IMR-90 (cell line): ENCODE results near the gene PPAN. TPM values are rescaled to one million over a fixed set of nuclear protein-coding genes. Genes with fewer than 3 reads are reported as not detected.

Source experiments
- ATAC-seq: fragments of 200-7000 bp; cut with Tn5 transposase; 2 replicates; pipeline ENCODE4 v1.9.1; 2020; ENCODE audit warnings: low read depth, mild to moderate bottlenecking, moderate library complexity
- BruUV-seq: library from RNA; stranded (reverse); fragments of 400-500 nt; replicated peaks from 2 replicates; lab custom pipeline; 2021; lab: Mats Ljungman, UMichigan
- CTCF ChIA-PET: fragments of 300-600 bp; formaldehyde crosslinking; extraction: SDS; loops from one replicate; lab custom pipeline; 2021; ENCODE audit warnings: antibody characterized with exemption; lab: Yijun Ruan, JAX
- POLR2A ChIA-PET: fragments of 300-600 bp; sonication (Branson Sonifier 250); formaldehyde crosslinking; loops from one replicate; lab custom pipeline; 2022; ENCODE audit warnings: antibody characterized with exemption; ENCODE audit not compliant: unreplicated experiment; lab: Charles Lee
- DNase-seq: peaks from one replicate; pipeline ENCODE4 v3.0.0; 2013
- H2AFZ ChIP-seq: replicated peaks from 2 replicates; pipeline ENCODE3; 2013; ENCODE audit warnings: low read length, mild to moderate bottlenecking; ENCODE audit not compliant: poor library complexity
- H2AK5ac ChIP-seq: 2 replicates; pipeline ENCODE4 v1.6.1; 2013; ENCODE audit warnings: low read depth, low read length, inconsistent platforms
- H2AK9ac ChIP-seq: replicated peaks from 2 replicates; pipeline ENCODE3; 2013; ENCODE audit warnings: mild to moderate bottlenecking, low read depth, low read length, moderate library complexity; ENCODE audit not compliant: poor library complexity
- H2BK120ac ChIP-seq: 2 replicates; pipeline ENCODE4 v1.6.1; 2013; ENCODE audit warnings: low read depth, low read length, inconsistent platforms
- H2BK15ac ChIP-seq: 3 replicates; pipeline ENCODE4 v1.6.1; 2013; ENCODE audit warnings: low read depth, low read length, inconsistent platforms
- H2BK20ac ChIP-seq: 2 replicates; pipeline ENCODE4 v1.6.1; 2013; ENCODE audit warnings: low read depth, mild to moderate bottlenecking, inconsistent platforms, low read length, moderate library complexity
- H2BK5ac ChIP-seq: 2 replicates; pipeline ENCODE4 v1.6.1; 2013; ENCODE audit warnings: mild to moderate bottlenecking, low read depth, low read length, inconsistent platforms; ENCODE audit not compliant: poor library complexity, severe bottlenecking
- H3K14ac ChIP-seq: replicated peaks from 2 replicates; pipeline ENCODE4 v1.6.1; 2013; ENCODE audit warnings: low read depth, low read length, inconsistent platforms
- H3K18ac ChIP-seq: 2 replicates; pipeline ENCODE4 v1.6.1; 2013; ENCODE audit warnings: low read depth, low read length, control low read depth
- H3K23ac ChIP-seq: 2 replicates; pipeline ENCODE4 v1.6.1; 2013; ENCODE audit warnings: low read depth, low read length, inconsistent platforms
- H3K27ac ChIP-seq: 2 replicates; pipeline ENCODE4 v1.5.1; 2013; ENCODE audit warnings: mild to moderate bottlenecking, control low read depth, low read length; ENCODE audit not compliant: insufficient read depth
- H3K27me3 ChIP-seq: 2 replicates; pipeline ENCODE4 v1.6.1; 2013; ENCODE audit warnings: low read length; ENCODE audit not compliant: control insufficient read depth, insufficient read depth
- H3K36me3 ChIP-seq: 2 replicates; pipeline ENCODE4 v1.6.1; 2013; ENCODE audit warnings: low read length, mixed read lengths; ENCODE audit not compliant: control insufficient read depth, insufficient read depth
- H3K4ac ChIP-seq: 2 replicates; pipeline ENCODE4 v1.6.1; 2013; ENCODE audit warnings: low read depth, low read length, inconsistent platforms
- H3K4me1 ChIP-seq: 2 replicates; pipeline ENCODE4 v1.6.1; 2013; ENCODE audit warnings: low read length, mixed read lengths; ENCODE audit not compliant: control insufficient read depth, insufficient read depth
- H3K4me2 ChIP-seq: 2 replicates; pipeline ENCODE4 v1.6.1; 2013; ENCODE audit warnings: low read depth, mild to moderate bottlenecking, control low read depth, low read length, moderate library complexity
- H3K4me3 ChIP-seq: 2 replicates; pipeline ENCODE4 v1.5.1; 2013; ENCODE audit warnings: low read depth, mild to moderate bottlenecking, control low read depth, low read length, moderate library complexity; ENCODE audit not compliant: insufficient read depth
- H3K56ac ChIP-seq: 2 replicates; pipeline ENCODE4 v1.6.1; 2013; ENCODE audit warnings: low read length, inconsistent platforms; ENCODE audit not compliant: insufficient read depth; ENCODE audit errors: extremely low read depth
- H3K79me1 ChIP-seq, 2 experiments: 2 replicates each; pipeline ENCODE4 v1.6.1; 2013; ENCODE audit warnings: low read length in 2 of 2, inconsistent platforms in 1 of 2, low read depth in 1 of 2
- H3K9ac ChIP-seq: 2 replicates; pipeline ENCODE4 v1.6.1; 2013; ENCODE audit warnings: low read depth, low read length, control low read depth
- H3K9me1 ChIP-seq: 2 replicates; pipeline ENCODE4 v1.6.1; 2013; ENCODE audit warnings: low read length, inconsistent platforms; ENCODE audit not compliant: insufficient read depth
- H3K9me3 ChIP-seq: 2 replicates; pipeline ENCODE4 v1.6.1; 2013; ENCODE audit warnings: low read length; ENCODE audit not compliant: control insufficient read depth, insufficient read depth
- H4K20me1 ChIP-seq: 2 replicates; pipeline ENCODE4 v1.6.1; 2013; ENCODE audit warnings: low read length, inconsistent platforms; ENCODE audit not compliant: insufficient read depth
- H4K5ac ChIP-seq: 2 replicates; pipeline ENCODE4 v1.6.1; 2013; ENCODE audit warnings: mild to moderate bottlenecking, low read depth, low read length, control low read depth
- H4K8ac ChIP-seq, 2 experiments: 2 replicates each; pipeline ENCODE4 v1.6.1; 2013; ENCODE audit warnings: low read depth in 2 of 2, low read length in 2 of 2, control low read depth in 1 of 2, inconsistent platforms in 1 of 2
- H4K91ac ChIP-seq: 2 replicates; pipeline ENCODE4 v1.6.1; 2013; ENCODE audit warnings: low read depth, low read length, inconsistent platforms; ENCODE audit not compliant: insufficient read depth
- MAZ ChIP-seq: IDR thresholded peaks from 2 replicates; pipeline ENCODE4 v1.6.1; 2012; ENCODE audit warnings: low read depth, mild to moderate bottlenecking, low read length, improper control_type of control experiment, moderate library complexity, borderline replicate concordance
- MXI1 ChIP-seq: IDR thresholded peaks from 2 replicates; pipeline ENCODE4 v1.6.1; 2012; ENCODE audit warnings: low read depth, mild to moderate bottlenecking, low read length, moderate library complexity, borderline replicate concordance
- POLR2A ChIP-seq: IDR thresholded peaks from 2 replicates; pipeline ENCODE4 v1.6.1; 2012; ENCODE audit warnings: mild to moderate bottlenecking, low read depth, low read length
- RCOR1 ChIP-seq: IDR thresholded peaks from 2 replicates; pipeline ENCODE4 v1.6.1; 2012; ENCODE audit warnings: mild to moderate bottlenecking, low read length, improper control_type of control experiment; ENCODE audit not compliant: insufficient replicate concordance
- WGBS, 2 experiments: methylation state at CpG; one replicate each; pipeline versions ENCODE4 v1.1.5 to v1.1.7; 2013; ENCODE audit warnings: missing lambda C conversion rate in 2 of 2; ENCODE audit not compliant: insufficient read length in 1 of 2; ENCODE audit errors: extremely low coverage in 2 of 2; 5-methylcytosine and 5-hydroxymethylcytosine counted together
- dilution Hi-C: fragments of 300-500 bp; cut with HindIII; formaldehyde crosslinking; loops from one replicate; pipeline ENCODE4 v1.14.3; 2018; ENCODE audit warnings: low sequenced_read_pairs; ENCODE audit not compliant: unreplicated experiment
- in situ Hi-C: fragments of 300-500 bp; cut with MboI; formaldehyde crosslinking; loops from 3 replicates; pipeline ENCODE4 v1.14.3; 2019; ENCODE audit warnings: low sequenced_read_pairs, inconsistent platforms, mixed read lengths
- intact Hi-C: fragments of 100-400 bp; cut with micrococcal nuclease; formaldehyde crosslinking; loops from 2 replicates; pipeline ENCODE4 v1.10.0; 2022
- polyA plus RNA-seq, 3 experiments: library from polyadenylated mRNA; depleted of rRNA; stranded (reverse); fragments of >200 nt; gene quantifications; 2 replicates each; pipeline ENCODE4 v1.2.3, GENCODE V29; 2012; ENCODE audit warnings: low replicate concordance in 1 of 3
- total RNA-seq: library from RNA; depleted of rRNA; stranded (reverse); fragments of >200 nt; gene quantifications from 2 replicates; pipeline ENCODE4 v1.2.3, GENCODE V29; 2012
- TF ChIP-seq, protein P1 (sequence below): conservative IDR thresholded peaks from 2 replicates; pipeline ENCODE4 v1.5.1; 2012; ENCODE audit warnings: mild to moderate bottlenecking, low read depth, low read length, improper control_type of control experiment

PPAN gene
- total and polyA plus RNA-seq, 2 of the 4 experiments (the other 2 are of a cell fraction): 24.0 to 41.6 TPM

DNA sequence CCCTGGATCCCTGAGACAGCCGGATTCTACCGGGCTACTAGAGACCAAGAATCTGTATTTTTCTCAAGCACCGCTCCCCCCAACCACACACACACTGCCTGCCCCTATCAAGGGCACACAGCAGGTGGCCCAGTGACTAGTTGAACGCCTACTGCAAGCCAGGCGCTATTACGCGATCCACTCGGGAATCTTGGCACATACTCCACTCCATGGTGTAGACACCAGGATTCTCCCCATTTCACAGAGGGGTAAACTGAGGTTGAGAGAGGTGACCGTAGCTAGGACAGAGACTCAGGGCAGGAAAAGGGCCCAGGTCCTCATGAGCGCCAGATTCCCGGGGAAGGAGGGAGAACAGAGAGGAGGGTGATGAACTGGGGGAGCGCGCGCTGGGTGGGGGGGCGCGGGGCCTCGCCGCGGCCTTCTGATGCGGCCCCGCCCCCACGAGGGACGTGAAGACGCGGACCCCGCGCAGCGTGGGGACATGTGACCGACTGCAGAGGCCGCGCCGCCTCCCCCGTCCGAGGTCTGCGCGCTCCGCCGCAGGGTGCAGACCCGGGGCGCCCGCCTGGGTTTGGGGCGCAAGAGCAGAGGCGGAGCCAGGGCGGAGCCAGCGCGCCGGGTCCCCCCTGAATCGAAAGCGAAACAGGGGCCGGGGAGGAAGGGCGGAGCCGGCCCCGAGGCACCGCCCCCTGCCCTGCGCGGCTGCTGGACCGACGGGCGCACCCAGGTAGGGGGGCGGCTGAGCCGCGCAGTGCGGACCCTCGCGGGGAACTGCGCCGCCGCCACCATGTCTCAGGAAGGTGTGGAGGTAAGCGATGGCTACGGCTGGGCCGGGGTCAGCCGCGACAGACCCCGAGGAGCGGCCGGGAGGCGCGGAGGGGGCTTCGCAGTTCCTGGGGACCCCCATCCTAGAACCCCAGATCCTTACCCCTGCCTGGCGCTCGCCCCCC lies 20.2 kb upstream of the PPAN start, which contains the start of gene SHFL:
Gene SHFL (plus strand): TSS at position 677 of the 950 bp plus-strand sequence. CDS start 111 bp downstream, at position 788.
- Histone ChIP-seq H3K9me3 (no peaks in the 10 kb centered on the region), H3K79me1 (peaks cover 3 to 24% of the 10 kb centered on the region in 2 experiments; a peak in 3 of 4 replicates), H4K20me1 (no peaks in the 10 kb centered on the region), H2BK20ac (no peak within 1 kb of the TSS), H3K4me3 (peak within 1 kb of the TSS; percentile 86), H3K27ac (peak within 1 kb of the TSS; percentile 19), H2BK120ac (peak within 1 kb of the TSS; percentile 56; the same call in 1 of the 2 replicates), H2AFZ (peak within 1 kb of the TSS; percentile 98), H3K4ac (peak within 1 kb of the TSS; percentile 88), H3K36me3 (peaks cover 14% of the 10 kb centered on the region; the same call in 1 of the 2 replicates), H3K9ac (peak within 1 kb of the TSS; percentile 76), H2BK15ac (no peak within 1 kb of the TSS), H4K8ac (peak within 1 kb of the TSS; percentile 97 to 99), H2BK5ac (no peak within 1 kb of the TSS), H3K4me1 (no peaks in the 10 kb centered on the region), H2AK9ac (peak within 1 kb of the TSS; percentile 96), H3K27me3 (no peaks in the 10 kb centered on the region), H3K23ac (peak within 1 kb of the TSS; percentile 87), H3K18ac (peak within 1 kb of the TSS; percentile 39; the same call in 1 of the 2 replicates), H4K91ac (peak within 1 kb of the TSS; percentile 84), H4K5ac (peak within 1 kb of the TSS; percentile 61), H2AK5ac (peak within 1 kb of the TSS; percentile 89), H3K4me2 (peak within 1 kb of the TSS; percentile 74), H3K56ac (no peak within 1 kb of the TSS; the same call in 1 of the 2 replicates), H3K14ac (peak within 1 kb of the TSS; percentile 91), H3K9me1 (peaks cover 13% of the 10 kb centered on the region; the same call in 1 of the 2 replicates)
- intact Hi-C loops: no loop called here
- ATAC-seq (peak; percentile 98), DNase-seq (peak; percentile 45)
- TF ChIP-seq POLR2A (peak; percentile 23; the same call in 1 of the 2 replicates), RCOR1 (peak; percentile 43), MXI1 (0 out of 2 replicates have a peak, but pooled peaks have one; percentile 13), MAZ (peak; percentile 22; the same call in 1 of the 2 replicates)
- TF ChIP-seq, protein P1, sequence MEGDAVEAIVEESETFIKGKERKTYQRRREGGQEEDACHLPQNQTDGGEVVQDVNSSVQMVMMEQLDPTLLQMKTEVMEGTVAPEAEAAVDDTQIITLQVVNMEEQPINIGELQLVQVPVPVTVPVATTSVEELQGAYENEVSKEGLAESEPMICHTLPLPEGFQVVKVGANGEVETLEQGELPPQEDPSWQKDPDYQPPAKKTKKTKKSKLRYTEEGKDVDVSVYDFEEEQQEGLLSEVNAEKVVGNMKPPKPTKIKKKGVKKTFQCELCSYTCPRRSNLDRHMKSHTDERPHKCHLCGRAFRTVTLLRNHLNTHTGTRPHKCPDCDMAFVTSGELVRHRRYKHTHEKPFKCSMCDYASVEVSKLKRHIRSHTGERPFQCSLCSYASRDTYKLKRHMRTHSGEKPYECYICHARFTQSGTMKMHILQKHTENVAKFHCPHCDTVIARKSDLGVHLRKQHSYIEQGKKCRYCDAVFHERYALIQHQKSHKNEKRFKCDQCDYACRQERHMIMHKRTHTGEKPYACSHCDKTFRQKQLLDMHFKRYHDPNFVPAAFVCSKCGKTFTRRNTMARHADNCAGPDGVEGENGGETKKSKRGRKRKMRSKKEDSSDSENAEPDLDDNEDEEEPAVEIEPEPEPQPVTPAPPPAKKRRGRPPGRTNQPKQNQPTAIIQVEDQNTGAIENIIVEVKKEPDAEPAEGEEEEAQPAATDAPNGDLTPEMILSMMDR: no peak
- 5% methylated on average over 39 of the region's 81 CpGs; no CpG with 5 or more reads in 1 of the 2 experiments for WGBS, 2 experiments
- CTCF ChIA-PET: no interaction called here
- no TSS peak for BruUV-seq
- in situ Hi-C loops: no loop called here
- dilution Hi-C loops: no loop called here
- POLR2A ChIA-PET: no interaction called here
